HCT116 (cell line): ENCODE data around the gene ENTPD6. TPM values are rescaled to one million over a fixed set of nuclear protein-coding genes. Genes with fewer than 3 reads are reported as not detected.

ENCODE experiments used
- ATAC-seq: fragments of 200-7000 bp; cut with Tn5 transposase; 2 replicates; pipeline ENCODE4 v1.9.1; 2020; ENCODE audit warnings: mild to moderate bottlenecking, moderate library complexity
- BruUV-seq: library from RNA; stranded (reverse); fragments of 400-500 nt; replicated peaks from 2 replicates; lab custom pipeline; 2021; lab: Mats Ljungman, UMichigan
- CTCF ChIA-PET: fragments of 300-600 bp; sonication (Branson Sonifier 250); formaldehyde crosslinking; loops from one replicate; lab custom pipeline; 2021; ENCODE audit warnings: antibody characterized with exemption; lab: Charles Lee
- POLR2A ChIA-PET: fragments of 300-600, 350-600 bp; sonication (Branson Sonifier 250); formaldehyde crosslinking; loops from one replicate; lab custom pipeline; 2021; ENCODE audit warnings: antibody characterized with exemption; lab: Charles Lee
- RAD21 ChIA-PET, 2 experiments: fragments of 300-600 bp; sonication (Branson Sonifier 250); formaldehyde crosslinking; loops; one replicate each; lab custom pipeline; 2023; ENCODE audit warnings: low total read pairs in 2 of 2; ENCODE audit not compliant: uncharacterized antibody in 2 of 2, unreplicated experiment in 2 of 2, low non-redundant PET in 1 of 2; lab: Charles Lee
- DNase-seq: peaks from one replicate; pipeline ENCODE4 v3.0.0-alpha.2; 2010; ENCODE audit warnings: low read depth, low spot score
- H2AFZ ChIP-seq: fragments of 200-600 bp; shearing (Covaris generic), sonication (generic); 2 replicates; pipeline ENCODE4 v1.6.1; 2017; ENCODE audit warnings: low read depth, mixed run types, mixed read lengths, antibody characterized with exemption, low read length; ENCODE audit not compliant: poor library complexity, severe bottlenecking
- H3K27ac ChIP-seq: 2 replicates; pipeline ENCODE4 v1.5.1; 2012; ENCODE audit warnings: low read depth, low read length
- H3K27me3 ChIP-seq: fragments of 200-600 bp; sonication (generic); 2 replicates; pipeline ENCODE4 v1.6.1; 2016; ENCODE audit warnings: mixed run types, low read length, mixed read lengths; ENCODE audit not compliant: insufficient read depth
- H3K36me3 ChIP-seq, 2 experiments: fragments of 200-500 bp in 1 of 2; fragments of 200-600 bp in 1 of 2; sonication (Bioruptor generic) in 1 of 2; sonication (generic) in 1 of 2; 2 replicates each; pipeline versions ENCODE4 v1.5.1 to v1.6.1; 2014 to 2016; ENCODE audit warnings: low read length in 2 of 2, inconsistent platforms in 1 of 2, mixed read lengths in 1 of 2, mixed run types in 1 of 2; ENCODE audit not compliant: insufficient read depth in 2 of 2, control insufficient read depth in 1 of 2
- H3K4me1 ChIP-seq, 2 experiments: fragments of 200-600 bp in 1 of 2; sonication (generic) in 1 of 2; 2 replicates each; pipeline versions ENCODE4 v1.5.1 to v1.6.1; 2012 to 2017; ENCODE audit warnings: low read length in 2 of 2, inconsistent platforms in 1 of 2, mild to moderate bottlenecking in 1 of 2, mixed read lengths in 1 of 2, mixed run types in 1 of 2, moderate library complexity in 1 of 2; ENCODE audit not compliant: insufficient read depth in 2 of 2, control insufficient read depth in 1 of 2
- H3K4me2 ChIP-seq: fragments of 200-600 bp; sonication (generic); 2 replicates; pipeline ENCODE4 v1.6.1; 2017; ENCODE audit warnings: mixed run types, low read length, mixed read lengths
- H3K4me3 ChIP-seq, 2 experiments: fragments of 200-600 bp in 1 of 2; sonication (generic) in 1 of 2; replicated peaks in 1 of 2; 2 replicates each; pipeline ENCODE4 v1.5.1; 2011 to 2016; ENCODE audit warnings: low read length in 2 of 2, control low read depth in 1 of 2, low read depth in 1 of 2, mild to moderate bottlenecking in 1 of 2, mixed read lengths in 1 of 2, mixed run types in 1 of 2
- H3K79me2 ChIP-seq: fragments of 200-600 bp; sonication (generic); 2 replicates; pipeline ENCODE4 v1.6.1; 2017; ENCODE audit warnings: mild to moderate bottlenecking, mixed run types, low read length, moderate library complexity, mixed read lengths; ENCODE audit not compliant: insufficient read depth
- H3K9ac ChIP-seq: fragments of 200-600 bp; sonication (generic); 2 replicates; pipeline ENCODE4 v1.6.1; 2016; ENCODE audit warnings: low read length, mixed read lengths
- H3K9me2 ChIP-seq: fragments of 200-600 bp; sonication (generic), shearing (Covaris generic); 2 replicates; pipeline ENCODE4 v1.6.1; 2017; ENCODE audit warnings: mixed run types, mild to moderate bottlenecking, moderate library complexity; ENCODE audit not compliant: insufficient read depth
- H3K9me3 ChIP-seq, 2 experiments: fragments of 200-500 bp in 1 of 2; fragments of 200-600 bp in 1 of 2; sonication (Bioruptor generic) in 1 of 2; sonication (generic) in 1 of 2; 2 replicates each; pipeline ENCODE4 v1.6.1; 2014 to 2017; ENCODE audit warnings: low read length in 2 of 2, mixed read lengths in 2 of 2, inconsistent platforms in 1 of 2, low read depth in 1 of 2, mild to moderate bottlenecking in 1 of 2, mixed run types in 1 of 2, moderate library complexity in 1 of 2; ENCODE audit not compliant: control insufficient read depth in 1 of 2, insufficient read depth in 1 of 2
- H4K20me1 ChIP-seq: fragments of 200-600 bp; sonication (generic), shearing (Covaris generic); 2 replicates; pipeline ENCODE4 v1.6.1; 2017; ENCODE audit warnings: mixed run types, mild to moderate bottlenecking, moderate library complexity; ENCODE audit not compliant: insufficient read depth
- CBX3 ChIP-seq: IDR thresholded peaks from 2 replicates; pipeline ENCODE4 v1.6.1; 2012; ENCODE audit warnings: low read depth
- ELF1 ChIP-seq: IDR thresholded peaks from 2 replicates; pipeline ENCODE4 v1.6.1; 2012; ENCODE audit warnings: low read depth, borderline replicate concordance
- EZH2 ChIP-seq: fragments of 200-600 bp; sonication (generic); IDR thresholded peaks from 2 replicates; pipeline ENCODE4 v1.6.1; 2017; ENCODE audit warnings: antibody characterized with exemption, mixed run types
- EZH2phosphoT487 ChIP-seq: fragments of 200-600 bp; IDR thresholded peaks from 2 replicates; pipeline ENCODE4 v1.6.1; 2018; ENCODE audit warnings: antibody characterized with exemption, borderline replicate concordance
- JUND ChIP-seq: IDR thresholded peaks from 2 replicates; pipeline ENCODE4 v1.6.1; 2012
- POLR2A ChIP-seq: IDR thresholded peaks from 2 replicates; pipeline ENCODE4 v1.7.0; 2011; ENCODE audit warnings: borderline replicate concordance; ENCODE audit not compliant: insufficient read depth, insufficient read length; ENCODE audit errors: extremely low read depth
- POLR2AphosphoS5 ChIP-seq: IDR thresholded peaks from 2 replicates; pipeline ENCODE4 v1.6.1; 2011; ENCODE audit warnings: mild to moderate bottlenecking, low read depth, low read length, moderate library complexity
- SP1 ChIP-seq: IDR thresholded peaks from 2 replicates; pipeline ENCODE4 v1.6.1; 2012; ENCODE audit warnings: low read depth
- YY1 ChIP-seq: IDR thresholded peaks from 2 replicates; pipeline ENCODE4 v1.6.1; 2011; ENCODE audit warnings: low read length, low read depth, moderate library complexity, mild to moderate bottlenecking; ENCODE audit not compliant: insufficient replicate concordance; ENCODE audit errors: extremely low read depth
- ZNF274 ChIP-seq: fragments of 200-500 bp; sonication (Bioruptor generic); IDR thresholded peaks from 2 replicates; pipeline ENCODE4 v1.6.1; 2014; ENCODE audit warnings: mild to moderate bottlenecking, low read depth, low read length, inconsistent platforms
- intact Hi-C: fragments of 100-400 bp; cut with micrococcal nuclease; formaldehyde crosslinking; loops from 2 replicates; pipeline ENCODE4 v1.10.0; 2022
- total RNA-seq: library from RNA; stranded (reverse); gene quantifications from one replicate; pipeline ENCODE4 v1.2.1, GENCODE V29; 2021; ENCODE audit not compliant: unreplicated experiment
- TF ChIP-seq, protein P1 (sequence below): IDR thresholded peaks from 2 replicates; pipeline ENCODE4 v1.6.1; 2011; ENCODE audit warnings: mild to moderate bottlenecking, low read length, moderate library complexity; ENCODE audit not compliant: insufficient replicate concordance; ENCODE audit errors: extremely low read depth

ENTPD6 gene
- total RNA-seq, 1 experiment from 2014 or later: 89.2 TPM

DNA sequence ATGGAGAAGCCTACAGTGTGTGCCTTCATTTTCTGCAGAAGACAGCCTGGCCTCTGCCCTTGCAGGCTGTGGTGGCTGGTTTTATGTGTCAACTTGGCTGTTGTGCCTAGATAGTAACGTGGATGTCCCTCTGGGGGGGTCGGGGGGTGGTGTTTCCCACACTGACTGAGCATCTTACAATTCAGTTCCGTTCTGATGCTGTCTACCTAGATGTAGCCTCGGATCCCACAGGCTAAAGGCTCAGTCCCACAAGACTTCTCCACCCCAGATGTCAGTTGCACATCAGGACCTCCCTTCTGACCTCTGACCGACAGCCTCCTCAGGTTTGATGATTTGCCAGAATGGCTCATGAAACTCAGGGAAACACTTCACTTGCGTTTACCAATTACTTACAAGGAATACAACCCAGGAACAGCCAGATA, 56.7 kb downstream of the ENTPD6 start:
- RAD21 ChIA-PET: no interaction called here
- H3K4me1 ChIP-seq: peaks cover 39 to 42% of the 10 kb centered on the region in 2 experiments

More for the DNA sequence above, 56.7 kb downstream of the ENTPD6 start:
- no peaks in the 10 kb centered on the region for H3K9me3 ChIP-seq
- no peaks in the 10 kb centered on the region; a peak in 1 of 4 replicates for H3K36me3 ChIP-seq
- H2AFZ ChIP-seq: no peak overlapping the region
- intact Hi-C loops: loop anchor here (2.0 to 10.0 kb wide), 2 partner anchors 53 to 259 kb away; partner anchors contain the start of gene APMAP
- ChIA-PET POLR2A (interaction anchor here (0.9 to 1.5 kb wide), 2 partner anchors 29 to 147 kb away, joined by 3 read pairs; no protein-coding TSS in a partner anchor), CTCF (no interaction called here)
- TF ChIP-seq ZNF274 (no peak), SP1 (no peak), EZH2phosphoT487 (no peak), POLR2A (no peak), YY1 (no peak), CBX3 (no peak), JUND (no peak), POLR2AphosphoS5 (no peak), EZH2 (no peak), ELF1 (no peak)
- TF ChIP-seq, protein P1, sequence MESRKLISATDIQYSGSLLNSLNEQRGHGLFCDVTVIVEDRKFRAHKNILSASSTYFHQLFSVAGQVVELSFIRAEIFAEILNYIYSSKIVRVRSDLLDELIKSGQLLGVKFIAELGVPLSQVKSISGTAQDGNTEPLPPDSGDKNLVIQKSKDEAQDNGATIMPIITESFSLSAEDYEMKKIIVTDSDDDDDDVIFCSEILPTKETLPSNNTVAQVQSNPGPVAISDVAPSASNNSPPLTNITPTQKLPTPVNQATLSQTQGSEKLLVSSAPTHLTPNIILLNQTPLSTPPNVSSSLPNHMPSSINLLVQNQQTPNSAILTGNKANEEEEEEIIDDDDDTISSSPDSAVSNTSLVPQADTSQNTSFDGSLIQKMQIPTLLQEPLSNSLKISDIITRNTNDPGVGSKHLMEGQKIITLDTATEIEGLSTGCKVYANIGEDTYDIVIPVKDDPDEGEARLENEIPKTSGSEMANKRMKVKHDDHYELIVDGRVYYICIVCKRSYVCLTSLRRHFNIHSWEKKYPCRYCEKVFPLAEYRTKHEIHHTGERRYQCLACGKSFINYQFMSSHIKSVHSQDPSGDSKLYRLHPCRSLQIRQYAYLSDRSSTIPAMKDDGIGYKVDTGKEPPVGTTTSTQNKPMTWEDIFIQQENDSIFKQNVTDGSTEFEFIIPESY: no peak
- no peak overlapping the region for H3K4me3 ChIP-seq
- no peaks in the 10 kb centered on the region for H3K27me3 ChIP-seq
- BruUV-seq: no TSS peak
- peaks cover 77% of the 10 kb centered on the region for H3K79me2 ChIP-seq
- H4K20me1 ChIP-seq: no peaks in the 10 kb centered on the region
- no peak for ATAC-seq
- no peaks in the 10 kb centered on the region for H3K9me2 ChIP-seq
- H3K9ac ChIP-seq: no peak overlapping the region
- DNase-seq: no peak
- peak overlapping the region; percentile 56 for H3K4me2 ChIP-seq
- H3K27ac ChIP-seq: 0 out of 2 replicates have a peak overlapping the region, but pooled peaks have one; percentile 14
